ENCODE results near the gene C12orf57. TPM values are rescaled to one million over a fixed set of nuclear protein-coding genes. Genes with fewer than 3 reads are reported as not detected.

Gene C12orf57
- total RNA-seq, 4 donors from 2014 or later, result 259 to 2,496 (median 1,289) TPM

GRCh38 chr12:6987956-6988553 lies 44.2 kb downstream of the C12orf57 start:
- Histone ChIP-seq H3K9me3 (no peaks in the 10 kb centered on the region), H3K4me1 (no peaks in the 10 kb centered on the region), H3K27me3 (no peaks in the 10 kb centered on the region), H3K4me3 (no peak overlapping the region), H3K36me3 (no peaks in the 10 kb centered on the region), H3K27ac (no peak overlapping the region)
- no peak for DNase-seq
- intact Hi-C loops (cut with DNase I; ENCODE audit: low total_unique reads), result no loop called here
- no peak for TF ChIP-seq CTCF (IDR thresholded peaks at IDR 0.05)
- no peak for TF ChIP-seq POLR2A (IDR thresholded peaks at IDR 0.05)

MicroRNA genes within 50 kb of the gene (microRNA counts, 767-probe panel; counts per million panel counts)
- microRNA hsa-miR-141-3p (0 counts per million in 2 donors), microRNA hsa-miR-200c-3p (0 counts per million in 2 donors)

Small RNAs within 50 kb of the gene (microRNA-seq; reads per million reads assigned to microRNA genes)
- 2.9 reads per million for gene MIR141 (ENCODE audit: borderline microRNAs expressed, borderline replicate concordance)
- 137 reads per million, percentile 61 among the genes with 10 or more reads in this experiment for gene MIR200C (ENCODE audit: borderline microRNAs expressed, borderline replicate concordance)

Small RNAs within 50 kb of the gene (small RNA-seq; reads per million reads assigned to genes)
- gene MIR141 (0.24 reads per million), gene MIR200C (0.18 reads per million), gene RNU7-1 (not detected), gene SCARNA12 (0.36 reads per million)

Other genes with a start within 250 kb of the C12orf57 start
- gene PIANP, start 243.2 kb upstream of the C12orf57 start, total RNA-seq, result 10 to 100 TPM in 1 of 4 donors, 1 to 10 TPM in 1, under 1 TPM in 1, not detected in 1; 0.55 to 11.5 (median 1.5) TPM
- 10 to 100 TPM; 35.6 to 50.3 (median 37.7) TPM for gene COPS7A, start 220.0 kb upstream of the C12orf57 start, total RNA-seq
- 100 to 1,000 TPM; 124 to 408 (median 147) TPM for gene MLF2, start 190.9 kb upstream of the C12orf57 start, total RNA-seq
- gene PTMS, start 177.7 kb upstream of the C12orf57 start, total RNA-seq, result 100 to 1,000 TPM; 105 to 853 (median 140) TPM
- gene LAG3, start 171.5 kb upstream of the C12orf57 start, total RNA-seq, result 10 to 100 TPM in 1 of 4 donors, 1 to 10 TPM in 2, under 1 TPM in 1; 0.41 to 14.6 (median 4.0) TPM
- gene CD4, start 154.5 kb upstream of the C12orf57 start, total RNA-seq, result 10 to 100 TPM in 2 of 4 donors, 1 to 10 TPM in 2; 1.0 to 24.3 (median 10.4) TPM
- gene GPR162, start 122.2 kb upstream of the C12orf57 start, total RNA-seq, result 10 to 100 TPM in 1 of 4 donors, 1 to 10 TPM in 2, under 1 TPM in 1; 0.29 to 23.1 (median 3.4) TPM
- gene P3H3, start 115.6 kb upstream of the C12orf57 start, total RNA-seq, result 10 to 100 TPM; 27.4 to 90.1 (median 59.9) TPM
- gene GNB3, start 103.1 kb upstream of the C12orf57 start, total RNA-seq, result 10 to 100 TPM in 1 of 4 donors, 1 to 10 TPM in 1, under 1 TPM in 1, not detected in 1; under 0.01 to 18.3 (median 2.7) TPM
- 1 to 10 TPM in 1 of 4 donors, under 1 TPM in 1, not detected in 2; 0.76 to 9.6 TPM for gene CDCA3, start 92.7 kb upstream of the C12orf57 start, total RNA-seq
- gene USP5, start 91.9 kb upstream of the C12orf57 start, total RNA-seq, result 10 to 100 TPM; 37.1 to 68.6 (median 52.8) TPM
- 100 to 1,000 TPM; 159 to 307 (median 240) TPM for gene TPI1, start 76.5 kb upstream of the C12orf57 start, total RNA-seq
- 10 to 100 TPM in 1 of 4 donors, 1 to 10 TPM in 3; 2.8 to 11.3 (median 5.0) TPM for gene SPSB2, start 70.7 kb upstream of the C12orf57 start, total RNA-seq
- gene LRRC23, start 39.2 kb upstream of the C12orf57 start, total RNA-seq, result 10 to 100 TPM in 2 of 4 donors, 1 to 10 TPM in 1, under 1 TPM in 1; 0.29 to 13.5 (median 10.6) TPM
- 10 to 100 TPM in 3 of 4 donors, 1 to 10 TPM in 1; 9.7 to 84.7 (median 24.4) TPM for gene ENO2, start 29.4 kb upstream of the C12orf57 start, total RNA-seq
- 100 to 1,000 TPM in 1 of 4 donors, 10 to 100 TPM in 3; 10.8 to 283 (median 28.7) TPM for gene ATN1, start 16.1 kb upstream of the C12orf57 start, total RNA-seq
- not detected for gene RNU7-1, start 206 bp upstream of the C12orf57 start, total RNA-seq
- gene PTPN6, start 7.3 kb downstream of the C12orf57 start, total RNA-seq, result 10 to 100 TPM in 2 of 4 donors, under 1 TPM in 2; 0.59 to 19.8 (median 5.9) TPM
- 100 to 1,000 TPM; 129 to 167 (median 145) TPM for gene PHB2, start 26.6 kb downstream of the C12orf57 start, total RNA-seq
- 10 to 100 TPM; 25.9 to 62.8 (median 44.0) TPM for gene EMG1, start 26.9 kb downstream of the C12orf57 start, total RNA-seq
- gene LPCAT3, start 74.5 kb downstream of the C12orf57 start, total RNA-seq, result 10 to 100 TPM; 10.2 to 45.1 (median 17.1) TPM
- gene C1S, start 116.7 kb downstream of the C12orf57 start, total RNA-seq, result 100 to 1,000 TPM; 172 to 554 (median 468) TPM
- gene C1R, start 148.4 kb downstream of the C12orf57 start, total RNA-seq, result 100 to 1,000 TPM; 128 to 571 (median 411) TPM
- gene C1RL, start 165.2 kb downstream of the C12orf57 start, total RNA-seq, result 100 to 1,000 TPM in 1 of 4 donors, 10 to 100 TPM in 3; 15.4 to 121 (median 37.4) TPM
- 10 to 100 TPM in 1 of 4 donors, 1 to 10 TPM in 2, not detected in 1; 2.4 to 26.5 (median 8.2) TPM for gene RBP5, start 184.9 kb downstream of the C12orf57 start, total RNA-seq
- gene CLSTN3, start 186.3 kb downstream of the C12orf57 start, total RNA-seq, result 100 to 1,000 TPM in 1 of 4 donors, 10 to 100 TPM in 3; 48.1 to 113 (median 94.7) TPM
- gene PEX5, start 245.7 kb downstream of the C12orf57 start, total RNA-seq, result 10 to 100 TPM; 51.8 to 67.4 (median 58.0) TPM